HG03457 (cell line): ENCODE results near the gene TFAP2C.
"Not testable (repeated sequence)": the region's sequence is repeated elsewhere in the genome, so short reads cannot be mapped to it uniquely, and the experiment has no call there.

Source experiments
- ATAC-seq: cut with Tn5 transposase; IDR thresholded peaks from one replicate; pipeline ENCODE4 v1.9.1; 2021; ENCODE audit warnings: moderate number of reproducible peaks; ENCODE audit not compliant: unreplicated experiment

TFAP2C gene

DNA sequence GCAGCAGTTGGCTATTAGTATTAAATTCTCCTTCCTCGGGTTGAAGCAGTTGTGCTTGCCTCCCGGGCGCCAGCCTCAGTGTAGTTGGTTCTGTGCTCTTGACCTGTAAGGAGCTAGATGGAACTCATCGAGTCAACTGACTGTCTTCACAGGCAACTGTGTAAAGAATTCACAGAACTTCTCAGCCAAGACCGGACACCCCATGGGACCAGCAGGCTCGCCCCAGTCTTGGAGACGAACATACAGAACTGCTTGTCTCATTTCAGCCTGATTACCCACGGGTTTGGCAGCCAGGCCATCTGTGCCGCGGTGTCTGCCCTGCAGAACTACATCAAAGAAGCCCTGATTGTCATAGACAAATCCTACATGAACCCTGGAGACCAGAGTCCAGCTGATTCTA is 8.5 kb downstream of the TFAP2C start:
- no peak for ATAC-seq

- no peak for ATAC-seq
Measured at GRCh38 chr20:56646599-56646998, 17.5 kb downstream of the TFAP2C start.

DNA sequence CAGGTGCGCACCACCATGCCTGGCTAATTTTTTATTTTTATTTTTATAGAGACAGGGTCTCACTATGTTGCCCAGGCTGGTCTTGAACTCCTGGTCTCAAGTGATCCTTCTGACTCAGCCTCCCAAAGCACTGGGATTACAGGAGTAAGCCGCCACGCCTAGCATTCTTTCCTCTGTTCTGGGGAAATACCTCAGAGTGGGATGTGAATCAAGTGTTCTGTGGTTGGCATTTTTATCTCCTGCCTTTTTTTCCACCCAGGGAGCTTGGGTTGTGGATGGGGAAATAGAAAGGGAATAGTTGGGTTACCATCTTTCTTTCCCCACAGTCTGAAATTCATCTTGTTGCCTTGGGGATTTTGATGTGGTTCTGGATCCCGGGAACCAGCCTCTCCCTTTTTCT is 24.1 kb downstream of the TFAP2C start:
- ATAC-seq, result no peak

DNA sequence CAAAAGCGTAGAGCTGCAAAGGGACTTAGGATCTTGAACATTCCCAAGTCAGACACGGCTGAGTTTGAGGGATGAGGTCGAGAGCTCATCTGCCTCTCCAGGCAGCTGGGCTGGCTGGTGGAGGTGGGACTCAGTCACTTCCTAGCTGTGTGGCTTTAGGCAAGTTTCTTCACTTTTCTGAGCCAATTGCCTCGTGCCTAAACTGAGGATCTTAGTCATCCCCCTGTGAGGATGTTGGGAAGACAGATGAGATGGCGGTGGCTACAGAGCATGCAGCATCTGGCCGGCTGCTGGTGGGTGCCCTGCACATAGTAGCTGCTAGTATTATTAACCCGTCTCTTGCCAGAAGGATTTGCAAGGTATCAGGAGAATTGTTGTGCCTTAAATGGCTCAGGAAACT is 27.5 kb downstream of the TFAP2C start:
- no peak for ATAC-seq

DNA sequence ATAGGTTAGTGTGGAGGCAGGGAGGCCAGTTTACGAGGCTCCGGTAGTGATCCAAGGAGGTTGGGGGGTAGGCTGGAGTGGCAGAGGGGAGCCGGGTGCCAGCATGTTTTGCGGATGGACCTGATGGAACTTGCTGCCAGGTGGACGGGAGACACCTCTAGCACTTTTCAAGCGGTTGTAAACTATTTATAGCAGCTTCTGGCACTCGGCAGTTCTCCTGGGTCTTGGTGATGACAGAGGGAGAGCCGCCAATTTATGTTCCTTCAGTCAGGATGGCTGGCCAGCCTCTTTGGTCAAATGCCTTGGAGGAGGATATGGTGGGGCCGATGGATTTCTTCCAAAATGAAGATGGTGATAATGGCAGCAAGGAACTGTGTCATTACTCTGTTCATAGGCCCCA is 28.8 kb downstream of the TFAP2C start:
- ATAC-seq, result no peak

GRCh38 chr20:56658341-56658947 is 29.3 kb downstream of the TFAP2C start:
- ATAC-seq, result not testable (repeated sequence)

GRCh38 chr20:56663660-56664059 is 34.6 kb downstream of the TFAP2C start:
- no peak for ATAC-seq

DNA sequence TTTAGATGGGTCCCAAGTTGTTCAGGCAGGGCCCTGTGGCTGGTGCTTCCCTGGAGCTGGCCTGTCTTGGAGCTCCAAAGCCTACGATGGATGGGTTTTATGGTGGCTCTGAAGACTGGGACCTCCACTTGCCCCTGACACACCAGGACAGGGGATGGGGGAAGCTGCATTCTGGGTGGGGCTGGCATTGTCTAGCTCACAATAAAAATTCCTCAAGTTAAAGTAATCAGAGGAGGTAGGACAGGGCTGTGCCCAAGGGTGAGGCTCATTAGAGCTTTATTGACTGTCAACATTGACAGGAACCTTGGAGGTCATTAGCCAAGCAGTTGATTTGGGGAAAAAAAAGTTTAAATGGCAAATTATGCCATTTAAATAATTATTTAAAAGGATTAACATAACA is 35.7 kb downstream of the TFAP2C start:
- no peak for ATAC-seq

DNA sequence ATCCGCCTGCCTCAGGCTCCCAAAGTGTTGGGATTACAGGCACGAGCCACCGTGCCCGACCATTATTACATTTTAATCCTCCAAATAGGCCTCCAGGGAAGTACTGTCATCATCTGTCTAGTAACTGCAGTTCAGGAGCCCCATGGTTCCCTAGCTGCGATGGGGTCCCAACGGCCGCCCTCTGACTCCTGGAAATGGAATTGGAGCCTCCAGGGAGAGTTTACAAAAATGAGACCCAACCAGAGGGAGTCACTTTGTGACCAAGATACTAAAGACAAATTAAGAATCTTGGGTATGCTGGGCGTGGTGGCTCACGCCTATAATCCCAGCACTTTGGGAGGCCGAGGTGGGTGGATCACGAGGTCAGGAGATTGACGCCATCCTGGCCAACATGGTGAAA is 36.7 kb downstream of the TFAP2C start:
- ATAC-seq, result no peak

DNA sequence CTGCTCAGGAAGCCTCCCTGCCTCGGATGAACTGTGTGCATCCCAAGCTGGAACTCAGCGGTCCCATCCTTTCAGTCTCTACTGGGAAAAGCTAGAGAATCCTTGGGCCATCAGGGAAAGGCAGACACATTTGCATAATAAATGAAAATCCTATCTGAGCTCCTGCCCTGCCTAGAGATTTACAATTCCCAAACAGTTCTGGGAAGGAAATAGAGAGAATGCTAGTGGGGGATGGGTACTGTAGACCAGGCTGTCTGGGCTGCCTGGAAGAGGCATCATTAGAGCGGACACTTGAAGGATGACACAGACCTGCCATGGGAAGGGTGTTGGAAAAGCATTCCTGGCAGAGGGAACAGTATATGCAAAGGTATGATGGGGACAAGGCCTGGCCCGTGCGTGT is 44.3 kb downstream of the TFAP2C start:
- ATAC-seq, result no peak

GRCh38 chr20:56676001-56676400 is 46.9 kb downstream of the TFAP2C start:
- no peak for ATAC-seq

GRCh38 chr20:56676679-56677078 is 47.6 kb downstream of the TFAP2C start:
- no peak for ATAC-seq

DNA sequence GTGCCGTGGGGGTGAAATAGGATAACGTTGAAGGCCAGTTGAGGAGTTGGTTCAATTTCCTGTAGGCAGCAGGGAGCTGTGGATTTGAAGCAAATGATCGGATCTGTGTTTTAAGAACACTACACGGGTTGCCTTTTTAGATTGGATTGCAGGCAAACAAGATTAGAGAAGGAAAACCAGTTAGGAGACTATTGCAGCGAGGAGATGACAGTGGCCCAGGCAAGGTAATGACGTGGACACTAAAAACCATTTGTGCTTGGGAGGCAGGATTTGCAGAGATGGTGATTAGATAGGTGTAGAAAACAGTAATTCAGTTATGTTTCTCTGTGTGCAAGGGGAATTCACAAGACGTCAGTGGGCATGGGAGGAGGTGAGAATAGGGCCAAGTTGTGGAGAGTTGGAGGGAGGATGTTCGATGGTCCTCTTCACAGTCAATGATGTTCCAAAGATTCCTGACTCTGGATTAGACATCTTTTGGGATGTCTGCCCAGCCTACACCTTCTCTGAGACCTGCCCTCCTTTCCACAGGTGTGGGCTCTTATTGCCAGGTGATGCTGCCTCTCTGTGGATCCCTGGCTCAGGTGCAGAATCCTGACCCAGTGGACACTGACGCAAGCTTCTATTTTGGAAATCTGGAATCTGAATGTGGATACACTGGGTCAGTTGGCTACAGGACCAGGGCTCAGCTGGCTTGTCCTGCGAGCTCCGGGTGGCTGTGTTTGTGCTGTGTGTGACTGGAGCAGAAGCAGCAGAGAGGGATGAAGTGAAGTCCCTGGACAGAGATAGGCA is 54.2 kb downstream of the TFAP2C start:
- ATAC-seq, result no peak

DNA sequence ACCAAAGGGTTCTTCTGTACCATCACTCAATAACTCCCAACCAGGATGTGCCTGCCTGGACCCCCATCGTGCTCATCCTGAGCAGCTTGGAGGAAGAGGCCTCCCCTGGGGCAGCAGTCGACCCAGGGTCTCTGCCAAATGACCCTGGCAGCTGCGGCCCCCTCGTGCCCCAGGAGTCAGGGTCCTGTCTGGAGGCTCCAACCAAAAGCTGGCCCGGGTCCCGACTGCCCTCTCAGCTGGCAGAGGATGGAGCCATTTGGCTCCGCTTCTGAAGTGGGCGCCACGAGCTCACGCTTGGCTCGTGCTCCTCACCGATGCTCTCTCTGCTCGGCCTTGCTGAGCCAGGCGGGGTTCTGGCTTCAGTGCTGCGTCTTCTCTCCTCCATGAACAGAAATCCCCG is 56.8 kb downstream of the TFAP2C start:
- no peak for ATAC-seq

- ATAC-seq, result no peak
Measured at GRCh38 chr20:56687061-56687460, 58.0 kb downstream of the TFAP2C start.

- ATAC-seq, result no peak
Measured at GRCh38 chr20:56688106-56688505, 59.0 kb downstream of the TFAP2C start.
